NOMO-1 treated with DMSO at 0.1 percent for 48 hours (cell line): ENCODE data around the gene UQCRC1.

Source experiments
- DNase-seq: peaks from one replicate; lab custom pipeline; 2025; ENCODE audit not compliant: unreplicated experiment; lab: John Stamatoyannopoulos, UW

UQCRC1 gene

DNA sequence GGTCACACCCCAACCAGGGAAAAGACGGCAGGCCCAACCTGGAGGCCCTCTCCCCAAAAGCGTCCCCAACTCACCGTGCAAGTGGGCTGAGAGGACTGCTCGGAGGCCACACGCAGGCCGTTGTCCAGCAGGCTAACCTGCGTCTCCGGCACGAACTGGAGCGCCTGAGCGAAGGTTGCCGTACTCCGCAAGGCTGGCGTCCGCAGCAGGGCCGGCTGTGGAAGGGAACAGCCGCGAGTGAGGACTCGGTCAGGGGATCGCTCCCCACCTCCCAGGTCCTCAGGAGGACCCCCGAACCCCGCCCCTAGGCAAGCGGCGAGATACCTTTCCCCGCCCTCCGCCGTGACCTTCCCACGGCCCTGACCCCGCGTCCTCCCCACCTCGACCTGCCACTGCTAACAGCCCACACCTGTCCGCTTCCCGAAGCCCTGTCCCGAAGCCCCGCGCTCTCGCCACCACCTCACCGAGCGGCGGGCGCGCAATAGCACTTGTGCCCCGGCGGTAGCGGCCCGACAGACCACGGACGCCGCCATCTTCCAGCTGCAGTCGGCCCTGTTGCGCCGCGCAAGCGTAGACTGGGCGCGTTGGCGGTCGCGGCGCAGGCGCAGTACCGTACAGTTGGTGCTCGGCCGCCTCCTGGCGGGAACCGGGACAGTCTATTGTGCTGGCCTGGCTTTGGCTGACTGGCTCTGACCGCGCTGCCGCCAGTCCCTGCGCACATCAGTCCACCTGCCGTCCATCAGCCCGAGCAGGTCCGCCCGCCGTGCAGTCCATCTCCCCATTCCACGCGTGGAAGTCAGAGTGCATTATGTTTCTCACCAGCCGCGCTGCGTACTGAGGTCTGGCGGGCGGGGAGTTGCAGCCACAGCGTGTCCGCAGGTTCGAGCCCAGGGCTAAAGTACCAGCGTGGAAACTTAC lies at the start of gene UQCRC1:
Gene UQCRC1 (minus strand): TSS at position 559 of the 918 bp plus-strand sequence. CDS start 26 bp downstream, at position 533.
- DNase-seq = peak; percentile 91

DNA sequence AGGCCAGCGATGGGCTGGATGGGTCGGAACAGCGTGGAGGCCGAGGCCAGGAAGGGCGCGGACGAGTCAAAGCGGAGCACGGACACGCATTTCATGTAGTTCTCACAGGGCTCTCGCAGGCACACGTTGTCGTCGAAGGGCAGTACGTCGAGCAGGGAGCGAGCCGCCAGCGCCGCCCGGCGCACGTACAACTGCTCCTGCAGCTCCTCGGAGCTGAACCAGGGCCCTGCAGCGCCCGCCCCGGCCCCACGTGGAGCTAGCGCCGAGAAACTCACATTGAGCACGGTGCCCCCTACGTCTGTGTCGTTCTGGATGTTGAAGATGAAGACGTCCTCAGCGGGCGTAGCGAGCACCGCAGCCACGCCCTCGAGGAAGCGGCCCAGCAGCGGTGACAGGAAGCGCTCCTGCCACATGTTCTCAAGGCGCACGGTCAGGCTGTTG lies 47.4 kb upstream of the UQCRC1 start:
- DNase-seq = peak; percentile 46

DNA sequence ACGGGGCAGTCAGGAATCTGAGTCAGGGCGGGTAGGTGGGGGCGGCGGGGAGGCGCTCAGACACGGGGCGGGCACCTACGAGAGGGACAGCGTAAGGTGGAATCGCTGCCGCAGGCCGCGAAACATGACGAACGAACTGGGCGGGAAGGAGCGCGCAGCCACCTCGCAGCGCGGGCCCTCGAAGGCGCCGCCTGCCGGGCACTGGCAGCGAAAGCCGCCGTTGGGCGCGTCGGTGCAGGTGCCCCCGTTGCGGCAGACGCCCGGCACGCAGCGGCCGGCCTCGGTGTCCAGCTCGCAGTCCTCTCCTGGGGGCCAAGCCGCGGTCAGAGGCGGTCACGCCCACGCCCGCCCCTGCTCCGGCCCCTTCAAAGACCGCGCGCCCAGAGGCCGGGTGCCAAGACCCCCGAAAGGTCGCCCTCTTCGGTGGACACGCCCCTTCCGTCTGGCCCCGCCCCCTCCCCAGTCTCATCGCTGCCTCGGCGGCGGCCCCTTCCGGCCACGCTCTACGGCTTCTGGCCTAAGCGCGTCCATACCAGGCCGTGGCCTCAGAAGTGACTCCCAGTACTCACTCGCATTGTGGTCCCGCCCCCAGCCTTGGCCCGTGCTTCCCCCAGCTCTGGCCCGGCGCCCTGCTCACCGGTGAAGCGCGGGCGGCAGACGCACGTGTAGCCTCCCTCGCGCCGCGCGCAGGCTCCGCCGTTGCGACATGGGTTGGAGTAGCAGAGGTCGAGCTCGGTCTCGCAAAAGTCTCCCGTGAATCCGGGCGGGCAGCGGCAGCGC lies 46.8 kb upstream of the UQCRC1 start:
- DNase-seq = peak; percentile 80

DNA sequence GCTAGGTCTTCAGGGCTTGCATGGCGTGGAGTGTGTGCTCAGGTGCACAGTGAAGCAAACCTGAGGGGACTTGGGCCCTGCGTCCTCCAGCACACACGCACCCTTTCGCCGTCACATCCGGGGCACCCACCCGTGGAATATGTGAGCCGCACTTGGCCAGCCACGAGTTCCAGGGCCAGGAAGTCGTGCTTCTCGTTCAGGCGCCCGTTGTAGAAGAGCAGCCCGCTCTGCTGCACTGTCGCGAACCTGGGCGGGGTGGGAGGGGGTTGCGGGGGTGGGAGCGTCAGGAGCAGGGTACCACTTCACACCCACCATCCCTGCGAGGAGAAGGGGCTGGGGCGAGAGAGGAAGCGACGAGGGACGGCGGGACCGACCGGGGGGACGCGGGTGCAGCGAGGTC lies 46.2 kb upstream of the UQCRC1 start:
- peak; percentile 1 for DNase-seq

DNA sequence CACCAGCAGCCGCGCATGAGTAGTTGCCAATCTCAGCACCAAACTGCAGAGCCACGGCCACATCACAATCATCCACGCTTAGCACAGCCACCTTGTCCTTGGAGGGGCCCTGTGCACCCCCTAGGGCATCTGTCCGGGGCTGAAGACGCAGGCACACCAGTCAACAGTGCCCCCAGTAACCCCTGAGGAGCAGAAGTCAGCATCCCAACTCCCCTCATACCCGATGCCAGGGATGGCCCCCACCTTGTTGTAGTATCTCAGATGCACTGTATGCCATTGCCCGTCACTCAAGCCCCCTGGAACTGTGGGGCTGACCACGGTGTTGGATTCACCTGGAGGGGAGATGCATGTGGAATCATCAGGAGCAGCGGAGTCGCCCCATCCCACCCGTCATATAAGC lies 45.6 kb upstream of the UQCRC1 start:
- no peak for DNase-seq

DNA sequence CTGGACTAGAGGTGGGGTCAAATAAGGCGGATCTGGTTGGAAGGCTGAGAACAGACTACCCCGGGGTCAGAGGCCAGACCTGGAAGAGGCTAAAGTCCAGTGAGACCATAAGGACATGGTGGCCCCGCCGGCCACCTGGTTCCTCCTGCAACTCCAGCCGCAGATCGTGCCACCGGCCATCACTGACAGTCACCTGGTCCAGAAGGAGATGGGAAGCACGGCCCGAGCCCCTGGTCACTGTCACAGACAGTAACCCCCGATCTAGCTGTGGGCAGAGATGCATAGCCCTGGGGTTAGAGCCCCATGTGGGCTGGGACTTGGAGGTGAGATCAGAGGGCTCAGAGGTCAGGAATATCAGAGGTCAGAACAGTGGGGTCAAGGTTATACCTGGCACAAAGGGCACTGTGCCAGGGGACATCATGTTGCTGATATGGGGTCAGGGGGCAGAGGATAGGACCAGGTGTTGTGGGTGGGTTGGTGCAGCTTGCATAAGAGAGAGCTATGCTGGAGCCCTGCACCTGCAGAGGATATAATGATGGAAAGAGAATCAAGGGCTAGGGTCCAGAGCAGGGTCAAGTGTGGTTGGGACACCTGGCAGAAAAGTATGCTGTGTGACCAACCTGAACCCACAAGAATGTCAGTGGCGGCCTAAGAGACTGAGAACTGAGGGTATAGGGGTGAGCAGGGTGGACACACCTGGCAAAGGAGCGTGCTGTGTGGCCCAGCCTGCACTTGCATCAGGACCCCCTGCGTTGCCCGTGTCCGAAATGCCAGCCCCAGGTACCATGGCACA lies 43.7 kb upstream of the UQCRC1 start:
- DNase-seq = no peak

DNA sequence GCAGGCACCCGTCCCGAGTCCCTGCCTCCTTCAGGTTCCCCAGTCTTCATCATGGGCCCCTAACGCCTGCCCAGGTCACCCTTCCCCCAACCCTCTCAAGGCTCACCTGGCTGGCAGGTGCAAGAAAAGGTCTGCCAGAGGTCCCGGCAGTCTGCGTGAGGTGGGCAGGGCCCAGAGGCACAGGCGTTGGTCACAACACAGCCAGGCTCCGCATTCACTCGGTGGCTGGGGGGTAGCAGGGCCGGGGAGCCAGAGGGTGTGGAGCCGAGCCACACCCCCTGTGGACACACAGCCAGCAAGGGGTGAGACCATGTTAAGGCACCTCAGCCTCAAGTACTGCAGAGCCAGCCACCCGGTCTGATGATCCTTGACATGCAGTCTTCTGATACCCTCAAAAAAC lies 42.3 kb upstream of the UQCRC1 start:
- DNase-seq = no peak

DNA sequence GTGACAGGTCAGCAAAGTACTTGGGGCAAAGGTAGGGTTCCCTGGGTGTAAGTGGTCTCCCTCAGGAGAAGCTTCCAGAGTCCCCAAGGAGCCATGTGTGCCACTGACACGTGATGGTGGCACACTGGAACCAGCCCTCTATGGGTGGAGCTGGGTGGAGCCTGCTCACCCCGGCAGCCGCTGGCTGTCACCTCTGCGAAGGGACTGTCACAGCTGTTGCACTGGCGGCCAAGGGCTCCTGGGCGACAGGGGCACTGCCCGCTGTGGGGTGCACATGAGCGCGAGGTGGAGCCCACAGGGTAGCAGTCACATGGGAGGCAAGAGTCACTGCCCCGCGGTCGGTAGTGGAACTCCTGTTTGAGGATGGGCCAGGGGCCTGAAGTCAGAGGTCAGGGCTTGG lies 41.3 kb upstream of the UQCRC1 start:
- no peak for DNase-seq

DNA sequence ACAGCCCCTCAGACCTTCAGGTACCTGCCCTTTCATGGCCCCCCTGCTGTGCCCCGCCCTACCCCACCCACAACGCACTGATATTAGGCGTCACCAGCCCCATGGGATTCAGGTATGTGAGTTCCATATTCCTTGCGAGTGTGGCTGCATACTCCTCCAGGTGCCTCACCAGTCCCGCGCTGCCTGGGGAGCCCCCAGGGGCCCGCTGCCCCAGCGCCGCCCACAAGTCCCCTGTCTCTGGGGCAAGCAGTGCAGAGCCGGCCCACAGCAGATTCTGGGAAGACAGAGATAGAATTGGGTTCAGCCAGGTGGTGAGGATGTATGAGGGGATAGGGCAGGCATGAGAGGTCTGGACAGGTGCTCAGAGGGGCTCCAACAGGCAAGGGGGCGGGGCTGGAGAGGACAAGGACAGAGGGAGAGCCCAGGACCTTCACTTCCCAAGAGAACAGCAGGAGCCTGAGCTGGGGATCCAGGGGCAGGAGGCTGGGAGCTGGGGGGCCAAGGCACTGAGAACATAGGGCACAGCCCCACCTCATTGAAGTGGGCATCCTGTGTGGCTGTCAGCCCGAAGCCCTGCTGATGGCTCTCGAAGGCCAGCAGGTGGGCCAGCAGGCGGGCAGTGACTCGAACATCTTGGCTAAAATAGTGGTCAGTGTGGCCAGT lies 38.9 kb upstream of the UQCRC1 start:
- no peak for DNase-seq

DNA sequence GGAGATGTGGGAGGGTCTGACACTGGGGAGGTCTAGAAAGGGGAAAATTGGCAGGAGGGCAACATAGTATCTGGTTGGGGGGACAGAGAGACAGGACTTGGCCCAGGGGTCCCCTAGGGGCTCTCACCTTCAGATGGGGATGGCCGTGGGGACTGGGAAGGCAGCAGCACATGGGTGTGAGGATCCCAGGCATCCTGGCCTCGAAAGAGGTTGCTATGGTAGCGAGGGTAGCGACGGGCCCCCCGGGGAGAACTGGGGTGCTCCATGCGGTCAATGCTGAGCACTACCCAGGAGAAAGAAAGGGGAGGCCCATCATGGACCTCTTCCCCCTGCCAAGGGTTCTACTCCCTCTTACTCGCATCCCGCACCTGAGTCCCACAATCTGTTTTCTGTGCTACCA lies 38.3 kb upstream of the UQCRC1 start:
- DNase-seq = no peak

DNA sequence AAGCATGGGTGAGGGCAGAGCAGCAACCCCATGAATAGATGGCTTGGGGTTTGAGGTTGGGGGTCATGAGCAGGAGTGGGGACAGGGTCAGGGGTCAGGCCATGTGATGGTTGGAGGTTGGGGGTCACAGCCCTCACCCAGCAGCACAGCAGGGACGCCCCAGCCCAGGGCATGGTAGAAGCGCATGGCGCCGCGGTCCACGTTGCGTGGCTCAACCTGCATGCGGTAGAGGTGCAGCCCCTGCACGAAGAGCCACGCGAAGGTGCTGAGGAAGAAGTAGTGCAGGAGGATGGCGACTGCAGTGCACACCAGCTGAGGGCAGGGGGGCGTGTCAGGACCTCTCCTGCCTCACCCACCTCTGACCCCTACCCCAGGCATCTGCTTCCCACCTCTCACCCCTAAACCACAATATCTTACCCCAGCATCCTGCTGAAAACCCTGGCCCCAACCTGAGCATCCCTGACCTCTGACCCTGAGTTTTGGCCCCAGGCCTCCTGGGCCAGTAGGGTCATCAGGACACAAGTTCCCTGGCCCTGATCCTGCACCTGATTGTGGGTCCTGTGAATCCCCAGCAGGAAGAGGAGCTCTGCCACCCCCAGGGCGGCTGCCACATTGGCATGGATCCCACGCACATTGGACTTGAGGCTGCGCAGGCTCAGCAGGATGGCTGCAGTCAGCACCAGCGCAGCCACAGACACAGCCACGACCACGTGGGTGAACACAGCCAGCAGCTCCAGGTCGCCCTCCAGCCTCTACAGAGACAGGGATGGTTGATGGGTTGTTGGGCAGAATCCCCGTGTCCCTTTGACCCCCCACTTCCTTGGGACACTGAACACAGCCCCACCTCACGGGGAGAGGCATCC lies 35.7 kb upstream of the UQCRC1 start:
- DNase-seq = no peak

DNA sequence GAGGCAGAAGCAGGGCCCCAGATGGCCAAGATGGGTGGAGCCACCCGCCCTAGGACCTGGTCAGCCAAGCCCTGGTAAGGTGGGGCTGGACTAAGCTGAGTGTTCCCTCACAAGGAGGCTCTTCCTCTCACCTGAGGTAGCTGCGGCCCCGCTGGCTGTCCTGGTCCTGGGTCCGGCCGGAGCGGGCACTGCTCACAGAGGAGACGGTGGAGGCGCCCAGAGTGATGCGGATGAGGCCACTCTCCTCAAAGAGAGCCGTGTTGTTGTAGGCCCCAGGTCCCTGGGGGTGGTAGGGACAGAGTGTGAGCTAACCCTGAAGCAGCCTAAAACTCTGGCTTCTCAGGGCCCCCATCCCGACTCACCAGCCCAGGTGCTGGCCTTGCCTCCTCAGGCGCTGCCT lies 33.2 kb upstream of the UQCRC1 start:
- DNase-seq = no peak

DNA sequence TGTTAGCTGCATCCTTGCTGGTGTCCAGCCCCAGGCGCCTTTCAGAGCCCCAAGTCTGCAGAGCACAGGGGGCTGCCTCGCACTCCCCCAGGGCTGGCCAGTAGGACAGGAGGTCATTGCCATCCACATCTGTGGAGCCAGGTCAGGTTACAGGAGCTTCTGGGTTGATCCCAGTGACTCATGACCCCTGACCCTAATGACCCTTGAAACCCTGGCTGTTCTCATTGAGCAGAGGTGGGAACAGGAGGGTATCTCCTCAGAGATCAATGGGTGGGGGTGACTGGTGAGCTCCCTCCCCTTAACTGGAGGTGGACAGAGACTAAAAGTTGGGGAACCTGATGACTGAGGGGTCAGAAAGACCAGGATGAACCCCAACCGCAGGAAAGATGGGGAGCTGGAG lies 31.9 kb upstream of the UQCRC1 start:
- no peak for DNase-seq

DNA sequence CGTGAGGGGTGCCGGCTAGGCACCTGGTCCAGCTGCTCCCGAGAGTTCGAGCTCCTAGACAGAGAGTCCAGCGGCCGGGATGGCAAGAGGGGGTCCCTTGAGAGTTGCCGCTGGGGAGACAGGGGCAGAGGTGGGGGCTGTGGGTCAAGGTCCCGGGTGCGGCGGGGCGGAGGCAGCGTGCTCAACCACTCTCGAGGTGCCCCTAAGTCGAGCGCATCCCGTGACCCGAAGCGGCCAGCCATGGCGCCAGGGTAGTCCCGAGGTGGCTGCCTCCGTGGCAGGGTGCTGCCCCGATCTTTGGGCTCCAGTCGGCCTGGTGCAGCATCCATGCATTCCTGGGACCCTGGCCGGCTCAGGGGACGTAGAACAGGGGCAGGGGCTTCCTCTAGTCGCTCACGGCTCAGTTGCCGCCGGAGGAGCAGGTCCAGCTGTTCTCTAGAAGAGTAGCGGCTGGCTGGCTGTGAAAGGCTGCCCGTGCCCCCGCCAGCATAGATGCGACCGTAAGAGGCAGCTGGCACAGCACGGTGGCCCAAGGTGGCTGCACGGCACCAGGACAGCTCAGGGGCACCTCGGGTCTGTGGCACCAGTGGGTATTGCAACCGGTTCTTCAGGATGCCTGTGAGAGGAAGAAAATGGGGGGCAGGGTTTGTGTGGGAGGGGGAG lies 30.6 kb upstream of the UQCRC1 start:
- DNase-seq = no peak

DNA sequence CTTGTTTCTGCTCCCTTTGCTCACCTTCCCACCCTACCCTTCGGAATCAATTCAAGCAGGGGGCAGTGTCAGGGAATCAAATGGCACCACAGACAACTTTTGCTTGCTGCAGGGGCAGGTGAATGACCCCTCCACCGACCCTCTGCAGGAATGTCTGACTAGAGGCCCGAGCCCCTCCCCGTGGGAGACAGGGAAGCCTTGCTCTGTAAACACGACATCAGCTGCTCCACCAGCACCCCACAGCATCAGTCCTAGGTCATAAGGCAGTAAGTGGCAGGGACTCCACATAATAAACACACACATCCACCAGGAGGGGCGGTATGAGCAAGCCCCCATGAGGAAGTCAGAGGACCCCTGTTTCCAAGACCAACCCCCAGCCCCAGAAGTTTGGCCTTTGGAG lies 27.9 kb upstream of the UQCRC1 start:
- no peak for DNase-seq

DNA sequence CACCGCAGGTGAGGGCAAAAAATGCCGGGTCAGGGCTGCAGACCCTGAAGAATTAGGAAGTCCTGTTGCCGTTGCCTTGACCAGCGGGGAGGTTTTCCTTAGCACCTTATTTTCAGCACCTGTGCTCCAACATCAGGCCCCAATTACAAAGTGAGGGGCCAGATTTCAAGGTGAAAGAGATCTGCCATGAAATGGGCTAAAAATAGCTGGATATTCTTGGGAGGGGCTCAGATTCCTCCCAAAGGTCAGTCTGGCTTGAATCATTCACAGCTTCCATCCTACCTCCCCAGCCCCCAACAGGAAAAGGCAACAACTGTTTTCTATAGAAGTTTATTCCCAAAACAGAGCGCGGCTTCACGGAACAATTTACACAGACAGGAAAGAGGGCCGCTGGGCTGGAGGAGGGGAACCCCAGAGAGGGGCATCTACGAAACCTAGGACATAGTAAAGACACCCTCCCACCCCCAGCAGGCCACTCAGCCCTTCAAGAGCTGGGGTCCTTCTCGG lies 26.8 kb upstream of the UQCRC1 start:
- no peak for DNase-seq

DNA sequence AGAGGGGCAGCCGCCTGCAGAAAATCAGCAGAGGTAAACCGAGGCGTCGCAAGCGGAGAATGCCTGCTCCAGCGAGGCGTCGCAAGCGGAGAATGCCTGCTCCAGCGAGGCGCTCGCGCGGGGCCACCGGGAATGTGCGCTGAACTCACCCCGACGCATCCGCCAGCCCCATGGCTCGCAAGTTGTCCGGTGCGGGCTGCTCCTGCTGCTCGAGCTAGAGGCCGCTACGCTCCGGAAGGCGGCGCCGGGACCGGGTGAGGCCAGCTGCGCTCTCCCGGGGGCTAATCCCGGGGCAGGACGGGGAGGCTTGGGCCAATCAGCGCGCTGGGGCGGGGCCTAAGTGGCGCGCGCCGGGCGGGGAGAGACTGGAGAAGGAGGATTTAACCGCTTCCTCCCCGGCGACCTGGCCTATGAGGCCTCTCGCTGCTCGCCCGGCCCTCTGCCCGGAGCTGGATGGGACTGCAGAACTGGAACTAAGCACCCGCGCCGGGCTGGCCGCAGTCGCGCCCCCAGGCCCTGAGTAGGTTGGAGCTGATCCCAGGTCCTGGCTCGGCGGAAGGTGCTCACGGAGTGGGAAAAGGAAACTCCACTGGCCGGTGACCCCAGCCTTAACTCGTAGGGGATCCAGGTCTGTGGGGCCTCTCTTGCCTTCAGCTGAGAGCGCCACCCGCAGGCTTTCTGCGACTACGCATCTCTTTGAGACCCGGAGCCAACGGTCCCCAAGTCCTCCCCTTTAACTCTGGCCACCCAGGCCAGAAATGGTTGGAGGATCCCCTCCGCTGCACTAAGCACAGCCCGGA lies 26.0 kb upstream of the UQCRC1 start, which contains the start of gene SLC26A6:
Gene SLC26A6 (minus strand): TSS at position 240 of the 800 bp plus-strand sequence. CDS start 68 bp downstream, at position 172.
- peak; percentile 93 for DNase-seq

DNA sequence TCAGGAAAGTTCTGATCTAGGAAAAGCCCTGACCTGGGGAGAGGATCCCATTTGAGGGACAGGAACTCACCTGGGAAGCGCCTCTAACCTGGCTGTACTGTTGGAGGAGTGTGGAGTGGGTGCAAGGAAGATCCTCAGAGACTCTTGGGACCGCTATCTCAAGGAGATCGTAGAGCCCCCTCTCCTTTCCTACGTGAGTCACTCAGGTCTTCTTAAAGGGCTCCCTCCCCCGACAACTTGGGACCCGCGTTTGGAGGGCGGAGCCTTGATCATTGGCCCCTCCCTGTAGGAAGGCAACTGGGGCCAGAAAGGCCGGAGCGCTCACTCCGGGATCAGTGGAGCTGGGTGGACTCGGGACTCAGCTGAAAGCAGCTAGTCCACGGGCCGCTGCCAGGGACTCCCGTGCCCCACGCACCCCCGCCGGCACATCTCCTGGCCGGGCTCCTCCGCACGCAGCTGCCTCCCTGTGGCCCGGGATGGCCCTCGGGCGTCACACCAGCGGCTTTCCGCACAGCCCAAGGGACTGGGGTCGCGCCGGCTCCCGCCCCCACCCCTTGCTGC lies 25.3 kb upstream of the UQCRC1 start:
- DNase-seq = peak; percentile 24
